Anterior cingulate cortex (tissue), 58 donors: Measurements from ENCODE around the gene ZNHIT2.

Experiments used
- DNase-seq, 58 donors: peaks; one replicate each; lab custom pipeline; 2025; lab: John Stamatoyannopoulos, UW

The ZNHIT2 gene

DNA sequence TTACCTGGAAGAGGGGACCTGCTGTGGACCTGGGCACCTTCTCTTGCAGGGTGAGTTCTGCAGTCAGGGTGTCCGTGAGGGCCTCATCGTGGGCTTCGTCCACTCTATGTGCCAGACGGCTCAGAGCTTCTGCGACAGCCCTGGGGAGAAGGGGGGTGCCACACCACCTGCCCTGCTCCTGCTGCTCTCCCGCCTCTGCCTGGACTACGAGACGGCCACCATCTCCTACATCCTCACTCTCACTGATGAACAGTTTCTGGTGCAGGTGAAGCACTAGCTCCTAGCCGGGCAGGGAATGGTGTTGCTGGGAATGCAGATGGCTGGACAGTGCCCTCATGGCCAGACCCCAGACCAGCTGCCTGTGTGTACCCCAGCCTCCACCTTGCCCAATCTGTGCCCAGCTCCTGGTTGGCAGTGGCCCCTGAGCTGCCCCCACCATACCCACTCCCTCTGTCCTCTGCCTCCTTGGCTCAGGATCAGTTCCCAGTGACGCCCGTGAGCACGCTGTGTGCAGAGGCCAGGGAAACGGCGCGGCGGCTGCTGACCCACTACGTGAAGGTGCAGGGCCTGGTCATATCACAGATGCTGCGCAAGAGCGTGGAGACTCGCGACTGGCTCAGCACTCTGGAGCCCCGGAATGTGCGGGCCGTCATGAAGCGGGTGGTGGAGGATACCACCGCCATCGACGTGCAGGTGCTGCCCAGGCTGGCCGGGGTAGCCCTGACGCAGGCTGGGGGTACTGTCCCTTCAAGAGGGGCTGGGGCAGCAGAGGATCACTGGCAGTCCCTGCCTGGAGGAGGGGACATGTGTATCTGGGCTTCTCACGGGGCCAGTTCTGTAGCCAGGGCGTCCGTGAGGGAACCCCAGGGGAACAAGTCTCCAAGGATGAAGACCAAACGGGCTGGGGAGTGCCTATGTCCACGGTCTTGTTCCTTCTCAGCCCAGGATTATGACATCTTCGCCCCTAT, 8.0 kb downstream of the ZNHIT2 start:
- DNase-seq = no peak

DNA sequence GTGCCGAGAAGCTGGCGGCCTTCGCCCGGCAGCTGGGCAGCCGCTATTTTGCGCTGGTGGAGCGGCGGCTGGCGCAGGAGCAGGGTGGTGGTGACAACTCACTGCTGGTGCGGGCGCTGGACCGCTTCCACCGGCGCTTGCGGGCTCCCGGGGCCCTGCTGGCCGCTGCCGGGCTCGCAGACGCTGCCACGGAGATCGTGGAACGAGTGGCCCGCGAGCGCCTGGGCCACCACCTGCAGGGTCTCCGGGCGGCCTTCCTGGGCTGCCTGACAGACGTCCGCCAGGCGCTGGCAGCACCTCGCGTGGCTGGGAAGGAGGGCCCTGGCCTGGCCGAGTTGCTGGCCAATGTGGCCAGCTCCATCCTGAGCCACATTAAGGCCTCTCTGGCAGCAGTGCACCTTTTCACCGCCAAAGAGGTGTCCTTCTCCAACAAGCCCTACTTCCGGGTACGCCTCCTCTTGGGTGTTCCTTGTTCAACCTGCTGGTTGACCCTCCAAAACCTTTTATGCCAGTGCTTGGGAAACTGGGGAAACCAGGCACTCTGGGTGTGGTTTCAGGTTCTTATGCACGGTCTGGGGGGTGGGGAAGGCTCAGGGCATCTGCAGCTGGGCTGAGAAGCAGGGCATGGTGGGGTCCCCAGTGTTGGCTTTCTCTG, 8.9 kb downstream of the ZNHIT2 start:
- no peak for DNase-seq

DNA sequence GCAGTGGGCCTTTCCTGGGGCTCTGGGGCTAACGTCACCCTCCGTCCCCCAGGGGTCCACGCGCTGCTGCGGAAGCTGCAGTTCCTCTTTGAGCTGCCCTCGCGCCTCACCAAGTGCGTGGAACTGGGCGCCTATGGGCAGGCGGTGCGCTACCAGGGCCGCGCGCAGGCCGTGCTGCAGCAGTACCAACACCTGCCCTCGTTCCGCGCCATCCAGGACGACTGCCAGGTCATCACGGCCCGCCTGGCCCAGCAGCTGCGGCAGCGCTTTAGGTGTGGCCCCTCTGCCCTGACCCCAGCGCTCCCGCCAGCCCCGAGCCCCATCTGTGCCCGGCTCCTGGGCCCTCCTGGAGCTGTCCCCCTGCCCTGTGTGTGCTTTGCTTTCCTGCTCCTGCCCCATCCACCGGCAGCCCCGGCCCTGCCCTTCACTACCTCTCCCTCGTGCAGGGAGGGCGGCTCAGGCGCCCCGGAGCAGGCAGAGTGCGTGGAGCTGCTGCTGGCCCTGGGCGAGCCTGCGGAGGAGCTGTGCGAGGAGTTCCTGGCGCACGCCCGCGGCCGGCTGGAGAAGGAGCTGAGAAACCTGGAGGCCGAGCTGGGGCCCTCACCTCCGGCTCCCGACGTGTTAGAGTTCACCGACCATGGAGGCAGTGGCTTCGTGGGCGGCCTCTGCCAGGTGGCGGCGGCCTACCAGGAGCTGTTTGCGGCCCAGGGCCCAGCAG, 9.6 kb downstream of the ZNHIT2 start:
- DNase-seq = no peak

DNA sequence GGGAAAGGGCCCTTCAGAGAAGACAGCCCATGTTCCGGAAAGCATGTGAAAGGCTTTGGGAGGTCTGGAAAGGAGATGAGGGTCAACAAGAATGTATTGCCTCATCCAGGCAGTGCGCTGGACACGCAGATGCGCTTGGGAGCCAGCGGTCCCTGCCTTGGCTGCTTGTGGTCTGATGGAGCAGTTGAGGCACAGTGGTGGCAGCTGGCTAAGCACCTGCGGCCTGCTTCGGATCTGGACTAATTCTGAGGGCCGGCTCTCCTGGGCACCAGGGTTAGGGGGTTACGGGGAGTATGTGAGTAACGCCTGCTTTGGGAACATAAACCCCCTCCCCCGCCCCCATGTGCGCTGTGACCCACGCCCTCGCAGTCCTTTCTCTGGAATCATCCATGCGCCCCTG, 10.4 kb downstream of the ZNHIT2 start:
- DNase-seq = no peak

GRCh38 chr11:65104628-65105027, 12.9 kb downstream of the ZNHIT2 start:
- peak in 3 of 58 donors; percentile 6 to 25 (median 15) for DNase-seq

DNA sequence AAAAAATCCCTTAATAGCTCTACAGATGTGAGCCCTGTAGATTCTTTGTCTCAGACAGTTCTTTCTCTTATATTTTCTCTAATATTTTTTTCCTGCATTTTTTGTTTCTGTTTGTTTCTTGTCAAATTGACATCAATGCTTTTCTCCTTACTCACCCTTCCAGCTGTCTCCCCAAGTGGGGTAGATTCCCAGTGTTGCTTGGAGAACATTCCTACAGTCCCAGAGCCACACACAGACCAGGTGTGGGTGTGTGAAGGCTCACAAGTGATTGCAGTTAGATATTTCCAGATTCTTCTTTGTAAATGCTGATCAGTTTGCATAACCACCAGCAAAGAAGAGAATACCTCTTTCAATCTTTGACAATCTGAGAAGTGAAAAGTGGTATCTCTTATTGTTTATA, 14.0 kb downstream of the ZNHIT2 start:
- no peak for DNase-seq

DNA sequence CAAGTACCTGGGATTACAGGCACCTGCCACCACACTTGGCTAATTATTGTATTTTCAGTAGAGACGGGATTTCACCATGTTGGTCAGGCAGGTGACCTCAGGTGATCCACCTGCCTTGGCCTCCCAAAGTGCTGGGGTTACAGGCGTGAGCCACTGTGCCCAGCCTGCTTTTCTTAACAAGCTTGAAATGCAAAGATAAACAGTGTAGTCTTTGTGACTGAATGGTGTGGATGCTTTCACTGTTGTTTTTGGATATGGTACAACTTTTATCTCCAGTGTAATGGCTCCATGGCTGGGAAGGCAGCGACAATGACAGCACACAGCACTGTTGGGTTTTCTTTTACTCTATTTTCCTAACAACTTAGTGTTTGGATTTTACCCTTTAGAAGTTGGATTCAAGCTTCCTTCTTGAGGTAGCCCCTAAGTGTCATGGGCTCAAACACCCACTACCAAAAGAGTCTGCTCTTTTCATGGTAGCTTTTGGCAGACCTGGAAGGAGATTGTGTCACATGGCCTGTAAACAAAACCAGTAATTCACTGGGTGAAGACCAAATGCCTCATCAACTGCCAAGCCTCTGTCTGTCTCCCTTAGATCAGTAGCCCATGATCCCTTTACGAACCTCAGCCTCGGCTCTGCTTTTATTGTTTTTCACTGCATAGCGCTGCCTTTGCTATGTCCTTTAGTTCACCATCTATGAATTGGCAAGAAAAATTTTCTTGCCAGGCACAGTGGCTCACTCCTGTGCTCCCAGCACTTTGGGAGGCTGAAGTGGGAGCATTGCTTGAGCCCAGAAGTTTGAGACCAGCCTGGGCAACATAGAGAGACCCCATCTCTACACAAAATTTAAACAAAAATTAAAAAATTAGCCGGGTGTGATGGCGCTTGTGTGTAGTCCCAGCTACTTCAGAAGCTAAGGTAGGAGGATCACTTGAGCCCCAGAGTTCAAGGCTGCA, 15.1 kb downstream of the ZNHIT2 start:
- peak in 27 of 58 donors; percentile 7 to 75 (median 37) for DNase-seq

DNA sequence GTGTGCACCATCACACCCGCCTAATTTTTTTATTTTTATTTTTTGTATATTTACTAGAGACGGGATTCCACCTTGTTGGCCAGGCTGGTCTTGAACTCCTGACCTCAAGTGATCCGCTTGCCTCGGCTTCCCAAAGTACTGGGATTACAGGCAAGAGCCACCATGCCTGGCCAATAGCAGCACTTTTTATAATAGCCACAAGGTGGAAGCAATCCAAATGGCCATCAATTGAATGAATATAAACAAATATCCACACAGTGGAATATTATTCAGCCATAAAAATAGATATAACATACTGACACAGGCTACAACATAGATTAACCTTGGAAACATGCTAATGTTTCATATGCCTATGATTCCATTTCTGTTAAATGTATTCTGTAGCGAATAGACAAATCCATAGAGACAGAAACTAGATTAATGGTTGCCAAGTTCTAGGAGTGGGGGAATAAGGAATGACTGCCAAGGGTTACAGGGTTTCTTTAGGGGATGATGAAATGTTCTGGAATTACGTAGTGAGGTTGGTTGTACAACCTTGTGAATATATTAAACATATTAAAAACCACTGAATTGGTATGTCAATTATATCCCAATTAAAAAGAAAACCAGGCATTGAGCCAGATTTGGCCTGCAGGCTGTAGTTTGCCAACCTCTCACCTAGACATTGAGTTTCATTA, 16.7 kb downstream of the ZNHIT2 start:
- no peak for DNase-seq

GRCh38 chr11:65096926-65097325, 20.6 kb downstream of the ZNHIT2 start:
- DNase-seq = no peak

DNA sequence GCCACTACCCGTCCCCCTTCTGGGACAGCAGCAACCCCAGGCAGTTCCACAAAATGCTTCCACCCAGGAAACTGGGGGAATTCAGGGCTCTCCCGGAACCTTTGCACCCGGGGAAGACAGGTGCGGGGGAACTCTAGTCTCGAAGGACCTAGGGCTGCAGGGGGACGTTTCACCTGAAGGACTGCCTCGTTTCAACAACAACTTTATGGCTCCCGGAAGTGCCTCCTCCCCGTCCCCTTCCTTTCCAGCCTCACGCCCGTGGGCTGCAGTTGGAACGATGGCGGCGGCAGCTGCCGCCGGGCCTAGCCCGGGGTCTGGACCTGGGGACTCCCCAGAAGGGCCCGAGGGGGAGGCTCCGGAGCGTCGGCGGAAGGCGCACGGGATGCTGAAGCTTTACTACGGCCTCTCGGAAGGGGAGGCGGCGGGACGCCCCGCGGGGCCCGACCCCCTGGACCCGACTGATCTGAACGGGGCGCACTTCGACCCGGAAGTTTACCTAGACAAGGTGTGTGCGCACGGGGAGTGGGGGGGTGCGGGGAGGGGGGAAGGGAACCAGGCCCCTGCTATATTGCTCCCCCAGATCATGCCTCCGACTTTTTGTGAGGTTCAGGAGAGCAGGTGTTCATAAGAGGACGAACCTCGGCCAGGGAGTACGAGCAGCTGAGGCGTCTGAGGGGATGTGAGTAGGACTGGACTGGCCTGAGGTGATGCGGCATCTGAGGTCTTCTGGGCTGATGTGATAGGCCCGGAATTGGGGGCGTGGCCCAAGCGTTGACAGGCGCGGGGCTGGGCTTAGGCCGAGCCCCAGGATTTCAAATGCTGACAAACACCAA, 21.3 kb downstream of the ZNHIT2 start, which contains the start of gene VPS51:
TSS of gene VPS51 (plus strand) at position 241 of the 833 bp plus-strand sequence. CDS start at position 278, 37 bp downstream.
- peak; percentile 38 to 90 (median 80) for DNase-seq

- DNase-seq = no peak
Measured at GRCh38 chr11:65095427-65095826, 22.1 kb downstream of the ZNHIT2 start.

DNA sequence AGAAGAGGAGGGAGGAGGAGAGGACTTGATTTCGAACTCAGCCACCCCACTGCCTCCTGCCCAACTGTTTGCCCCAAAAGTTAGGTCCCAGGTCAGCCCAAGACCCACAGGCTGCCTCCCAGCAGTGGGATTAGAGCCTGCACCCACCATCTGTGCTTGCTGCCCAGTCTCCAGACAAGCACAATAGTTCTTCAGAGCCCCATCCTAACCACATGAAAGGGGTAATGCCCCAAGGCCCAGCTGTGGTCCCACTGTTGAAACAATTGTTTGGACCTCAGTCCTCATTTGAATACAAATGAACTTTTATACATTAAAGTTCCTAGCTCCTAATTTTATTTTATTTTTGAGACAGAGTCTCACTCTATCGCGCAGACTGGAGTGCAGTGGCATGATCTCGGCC, 26.9 kb downstream of the ZNHIT2 start:
- DNase-seq = peak in 26 of 58 donors; percentile 6 to 71 (median 30)

GRCh38 chr11:65089621-65090020, 27.9 kb downstream of the ZNHIT2 start:
- no peak for DNase-seq

DNA sequence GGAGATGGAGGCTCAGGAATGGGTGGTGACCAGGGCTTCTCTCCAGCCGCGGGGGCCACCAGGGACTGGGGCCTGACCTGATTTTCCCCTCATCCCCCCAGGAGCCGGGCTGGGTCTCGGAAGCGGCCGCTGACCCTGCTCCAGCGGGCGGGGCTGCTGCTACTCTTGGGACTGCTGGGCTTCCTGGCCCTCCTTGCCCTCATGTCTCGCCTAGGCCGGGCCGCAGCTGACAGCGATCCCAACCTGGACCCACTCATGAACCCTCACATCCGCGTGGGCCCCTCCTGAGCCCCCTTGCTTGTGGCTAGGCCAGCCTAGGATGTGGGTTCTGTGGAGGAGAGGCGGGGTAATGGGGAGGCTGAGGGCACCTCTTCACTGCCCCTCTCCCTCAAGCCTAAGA, 29.7 kb downstream of the ZNHIT2 start:
- DNase-seq = no peak

DNA sequence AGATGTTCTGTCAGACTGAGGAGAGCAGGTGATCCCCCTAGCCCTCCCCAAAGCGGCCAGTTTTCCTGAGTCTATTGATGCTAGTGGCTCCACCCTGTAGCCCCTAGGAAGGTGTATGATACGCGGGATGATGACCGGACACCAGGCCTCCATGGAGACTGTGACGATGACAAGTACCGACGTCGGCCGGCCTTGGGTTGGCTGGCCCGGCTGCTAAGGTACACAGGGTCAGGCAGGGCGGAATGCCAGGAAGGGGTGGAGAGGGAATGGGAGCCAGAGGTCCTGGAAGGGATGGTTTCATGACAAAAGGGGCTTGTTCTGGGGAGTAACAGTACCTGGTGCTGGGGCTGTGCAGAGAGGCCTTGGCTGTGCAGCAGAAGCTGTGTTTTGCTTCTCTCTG, 30.3 kb downstream of the ZNHIT2 start:
- no peak for DNase-seq

- no peak for DNase-seq
Measured at GRCh38 chr11:65086809-65087208, 30.7 kb downstream of the ZNHIT2 start.

- DNase-seq = no peak
Measured at GRCh38 chr11:65085446-65085845, 32.1 kb downstream of the ZNHIT2 start.
